ACHN (cell line): ENCODE data around the gene SYNE1.
"Not testable (repeated sequence)": the region's sequence is repeated elsewhere in the genome, so short reads cannot be mapped to it uniquely, and the experiment has no call there.

Source experiments
- DNase-seq: peaks from one replicate; pipeline ENCODE4 v3.0.0-alpha.2; 2015
- in situ Hi-C: cut with HindIII; loops from 2 replicates; pipeline ENCODE4 v1.10.0; 2017; ENCODE audit warnings: low sequenced_read_pairs, low pct_ligation_motif_present, low pct_unique_long_range_greater_than_20kb

SYNE1 gene

GRCh38 chr6:152631376-152631775 lies 5.8 kb downstream of the SYNE1 start:
- DNase-seq, result no peak

GRCh38 chr6:152630832-152631231 lies 6.3 kb downstream of the SYNE1 start:
- in situ Hi-C loops, result no loop called here

More at GRCh38 chr6:152631376-152631775, 5.8 kb downstream of the SYNE1 start:
- in situ Hi-C loops, result no loop called here

DNA sequence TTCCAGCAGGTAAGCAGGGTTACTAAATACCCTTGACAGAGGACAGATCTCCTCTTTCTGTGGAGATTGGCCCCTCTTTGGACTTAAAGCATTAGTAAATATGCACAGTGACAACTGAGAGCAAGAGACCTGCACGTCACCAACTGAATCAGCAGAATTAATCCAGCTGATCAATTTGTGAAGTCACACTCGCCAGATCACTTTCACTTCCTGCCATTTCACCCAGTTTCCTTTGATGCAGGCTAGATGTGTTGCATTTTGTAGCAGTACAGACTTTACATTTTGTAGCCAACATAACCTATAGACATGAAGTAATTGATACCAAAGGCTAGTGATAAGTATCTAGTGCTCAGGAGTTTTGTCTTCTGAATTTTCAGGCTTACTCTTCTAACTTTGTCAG lies 11.9 kb downstream of the SYNE1 start:
- DNase-seq, result no peak
- in situ Hi-C loops, result no loop called here

More at GRCh38 chr6:152630832-152631231, 6.3 kb downstream of the SYNE1 start:
- DNase-seq, result no peak

DNA sequence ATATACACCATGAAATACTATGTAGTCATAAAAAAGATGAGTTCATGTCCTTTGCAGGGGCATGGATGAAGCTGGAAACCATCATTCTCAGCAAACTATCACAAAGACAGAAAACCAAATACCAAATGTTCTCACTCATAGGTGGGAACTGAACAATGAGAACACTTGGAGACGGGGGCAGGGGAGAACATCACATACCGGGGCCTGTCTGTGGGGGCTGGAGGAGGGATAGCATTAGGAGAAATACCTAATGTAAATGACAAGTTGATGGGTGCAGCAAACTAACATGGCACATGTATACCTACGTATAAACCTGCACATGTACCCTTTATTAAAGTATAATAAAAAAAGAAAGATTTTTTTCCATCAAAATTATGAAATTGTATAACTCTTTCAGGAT lies 22.4 kb downstream of the SYNE1 start:
- in situ Hi-C loops, DNase-seq: not testable (repeated sequence)

DNA sequence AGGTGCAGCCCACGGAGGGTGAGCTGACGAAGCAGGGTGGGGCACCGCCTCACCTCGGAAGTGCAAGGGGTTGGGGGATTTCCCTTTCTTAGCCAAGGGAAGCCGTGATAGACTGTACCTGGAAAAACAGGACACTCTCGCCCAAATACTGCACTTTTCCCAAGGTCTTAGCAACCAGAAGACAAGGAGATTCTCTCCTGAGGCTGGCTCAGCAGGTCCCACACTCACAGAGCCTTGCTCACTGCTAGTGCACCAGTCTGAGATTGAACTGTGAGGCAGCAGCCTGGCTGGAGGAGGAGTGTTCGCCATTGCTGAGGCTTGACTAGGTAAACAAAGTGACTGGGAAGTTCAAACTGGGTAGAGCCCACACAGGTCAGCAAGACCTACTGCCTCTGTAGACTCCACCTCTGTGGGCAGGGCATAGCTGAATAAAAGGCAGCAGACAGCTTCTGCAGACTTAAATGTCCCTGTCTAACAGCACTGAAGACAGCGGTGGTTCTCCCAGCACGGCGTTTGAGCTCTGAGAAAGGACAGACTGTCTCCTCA lies 28.0 kb downstream of the SYNE1 start:
- in situ Hi-C loops, result no loop called here
- DNase-seq, result no peak

GRCh38 chr6:152605941-152606340 lies 31.2 kb downstream of the SYNE1 start:
- in situ Hi-C loops, result no loop called here

GRCh38 chr6:152605342-152605741 lies 31.8 kb downstream of the SYNE1 start:
- no peak for DNase-seq
- in situ Hi-C loops, result no loop called here

More at GRCh38 chr6:152605941-152606340, 31.2 kb downstream of the SYNE1 start:
- DNase-seq, result no peak

DNA sequence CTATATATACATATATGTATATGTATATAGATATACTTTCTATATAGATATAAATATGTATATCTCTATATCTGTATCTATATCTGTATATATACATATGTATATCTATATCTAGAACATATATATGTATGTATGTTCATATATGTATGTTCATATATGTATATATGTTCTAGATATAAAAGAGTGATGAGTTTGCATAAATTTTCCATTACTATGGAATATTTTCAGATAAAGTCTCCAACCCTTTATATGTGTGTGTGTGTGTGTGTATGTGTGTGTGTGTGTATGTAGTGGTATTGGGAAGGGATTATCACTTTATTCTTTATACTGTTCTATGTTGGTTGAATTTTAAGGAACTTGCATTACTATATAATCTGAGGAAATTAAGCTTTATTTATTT lies 33.3 kb downstream of the SYNE1 start:
- in situ Hi-C loops, result no loop called here
- no peak for DNase-seq

- in situ Hi-C loops, result no loop called here
- DNase-seq, result no peak
These were observed 37.1 kb downstream of the SYNE1 start for GRCh38 chr6:152600022-152600421.

DNA sequence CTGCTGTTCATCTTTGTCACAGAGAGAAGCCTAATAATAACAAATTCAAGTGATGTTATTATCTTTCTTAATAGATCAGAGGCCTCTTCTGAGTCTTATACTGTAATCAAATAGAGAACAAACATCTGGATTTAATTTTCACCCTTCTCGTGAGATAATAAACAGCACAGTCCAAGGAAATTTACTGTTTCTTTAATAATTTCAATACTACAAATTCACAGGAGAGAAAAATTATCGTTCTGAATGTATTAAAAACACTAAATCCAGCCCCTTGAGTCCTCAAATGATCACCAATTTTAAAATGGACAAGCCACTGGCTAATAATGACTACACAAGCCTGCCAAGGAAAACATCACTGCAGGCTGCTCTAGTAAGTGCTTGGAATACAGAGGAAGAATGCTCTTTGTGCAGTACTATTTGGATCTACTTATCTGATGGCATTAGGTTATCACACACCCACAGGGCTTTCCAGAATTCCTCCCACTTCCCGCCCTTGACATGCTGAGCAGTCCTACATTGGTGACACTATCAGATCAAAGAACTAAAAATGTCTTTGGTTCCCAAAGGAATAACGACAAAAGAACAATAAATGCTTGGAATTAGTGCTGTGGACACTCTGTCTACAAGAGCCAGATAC lies 38.1 kb downstream of the SYNE1 start:
- DNase-seq, result no peak
- in situ Hi-C loops, result no loop called here

DNA sequence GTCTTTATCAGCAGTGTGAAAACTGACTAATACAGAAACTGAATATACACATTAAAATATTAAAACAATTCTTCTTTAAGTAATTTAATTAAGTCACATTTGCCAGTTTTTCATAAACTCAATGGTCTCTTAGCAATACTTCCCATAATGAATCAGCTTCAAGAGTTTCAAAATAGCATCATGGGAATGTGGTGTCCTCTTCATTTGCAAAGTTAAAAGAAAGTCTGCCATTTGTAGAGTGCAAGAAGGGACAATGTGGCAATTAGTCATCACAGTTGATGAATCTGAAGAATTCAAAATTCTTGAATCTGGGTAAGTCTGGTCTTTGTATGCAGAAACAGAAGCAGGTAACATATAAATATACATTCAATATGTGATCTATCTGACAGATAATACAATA lies 38.7 kb downstream of the SYNE1 start:
- no peak for DNase-seq

DNA sequence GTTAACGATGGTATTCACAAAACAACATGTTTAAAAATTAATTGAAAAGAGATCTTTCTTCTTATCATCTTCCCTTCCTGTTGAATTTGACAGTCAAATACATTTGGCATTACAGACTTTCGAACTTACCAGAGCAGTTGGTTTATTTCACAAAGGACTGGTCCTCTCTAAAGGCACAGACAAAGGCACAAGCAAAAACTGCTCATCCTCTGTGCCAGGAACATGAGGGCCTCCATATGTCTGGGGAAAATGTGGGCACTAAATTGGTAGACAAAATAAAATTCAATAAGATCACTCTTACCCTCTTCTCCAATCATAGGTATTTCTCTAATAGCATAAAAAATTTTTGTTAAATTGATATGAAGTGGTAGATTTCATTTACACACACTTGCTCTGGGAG lies 40.4 kb downstream of the SYNE1 start:
- in situ Hi-C loops, result no loop called here
- no peak for DNase-seq

More for the DNA sequence above, 38.7 kb downstream of the SYNE1 start:
- in situ Hi-C loops, result no loop called here

GRCh38 chr6:152595499-152595898 lies 41.7 kb downstream of the SYNE1 start:
- in situ Hi-C loops, result no loop called here
- no peak for DNase-seq

DNA sequence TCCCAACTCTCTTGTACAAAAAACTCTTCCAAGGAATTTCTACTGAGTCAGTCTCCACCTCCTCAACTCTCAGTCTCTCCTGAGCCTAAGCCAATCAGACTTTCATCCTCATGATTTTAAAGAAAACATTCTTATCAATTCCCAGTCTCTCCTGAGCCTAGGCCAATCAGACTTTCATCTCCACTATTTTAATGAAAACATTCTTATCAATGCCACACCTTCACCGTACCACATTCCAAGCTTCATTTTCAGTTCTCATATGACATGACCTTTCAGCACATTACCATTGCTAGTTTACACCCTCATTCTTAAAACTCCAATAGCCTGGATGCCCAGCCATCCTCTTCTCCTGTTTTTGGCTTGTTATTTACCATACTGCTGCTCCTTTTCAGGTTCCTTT lies 42.5 kb downstream of the SYNE1 start:
- in situ Hi-C loops, result no loop called here
- DNase-seq, result no peak

DNA sequence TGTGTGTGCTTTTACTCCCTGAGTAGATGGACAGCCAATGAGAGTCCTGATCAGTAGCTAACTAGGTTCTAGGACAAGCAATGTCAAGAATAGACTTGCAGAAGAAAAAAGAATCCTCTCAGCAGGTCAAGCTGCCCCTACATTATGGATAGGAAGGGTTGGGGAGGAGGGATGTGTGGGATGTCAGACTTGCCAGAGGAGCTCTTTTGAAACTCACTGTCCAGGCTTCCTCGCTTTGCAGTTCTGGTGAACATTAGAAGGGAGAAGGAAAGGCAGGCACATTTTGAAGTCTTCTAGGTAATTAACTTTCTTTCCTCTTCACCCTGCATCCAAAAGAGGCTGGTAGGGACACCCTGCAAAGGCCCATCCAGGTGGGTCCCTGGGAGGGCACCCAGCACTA lies 48.7 kb downstream of the SYNE1 start:
- no peak for DNase-seq
- in situ Hi-C loops, result no loop called here

GRCh38 chr6:152587473-152587872 lies 49.7 kb downstream of the SYNE1 start:
- DNase-seq, result no peak
- in situ Hi-C loops, result no loop called here

- in situ Hi-C loops, result no loop called here
These were observed 51.9 kb downstream of the SYNE1 start for GRCh38 chr6:152585236-152585635.

DNA sequence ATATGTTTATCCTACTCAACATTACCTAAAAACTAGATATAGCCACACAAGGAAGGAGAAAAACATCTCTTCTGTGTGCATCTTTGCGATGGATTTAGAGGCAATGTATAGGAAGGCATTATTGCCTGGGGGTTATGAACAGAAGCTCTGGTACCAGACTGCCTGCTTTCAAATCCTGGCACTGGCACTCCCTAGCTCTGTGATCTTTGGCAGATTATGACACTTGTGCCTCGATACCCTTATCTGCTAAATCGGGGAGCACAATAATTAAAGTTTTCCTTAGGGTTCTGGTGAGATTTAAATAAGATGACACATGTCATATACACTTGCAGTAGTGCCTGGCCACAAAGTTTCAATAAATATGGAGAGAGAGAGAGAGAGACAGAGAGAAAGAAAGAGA lies 53.3 kb downstream of the SYNE1 start:
- in situ Hi-C loops, result no loop called here
- no peak for DNase-seq

More at GRCh38 chr6:152585236-152585635, 51.9 kb downstream of the SYNE1 start:
- DNase-seq, result no peak

DNA sequence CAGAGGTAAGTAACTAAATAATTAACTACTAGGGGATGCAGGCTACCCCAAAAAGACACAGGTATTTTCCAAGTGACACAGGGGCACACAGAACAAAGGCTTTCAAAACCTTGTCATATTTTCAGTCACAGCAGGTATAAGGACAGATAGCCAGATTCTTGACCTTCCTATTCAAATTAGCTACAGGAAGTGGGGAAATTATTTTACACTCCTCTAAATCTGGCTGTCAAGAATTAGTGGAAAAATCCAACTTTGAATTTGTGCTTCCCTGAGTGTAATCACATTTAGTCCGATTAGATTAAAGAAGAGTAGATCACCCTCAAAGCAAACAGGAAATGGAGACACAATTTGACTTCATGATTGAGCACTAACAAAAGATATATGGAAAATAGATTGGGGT lies 60.6 kb downstream of the SYNE1 start:
- in situ Hi-C loops, result no loop called here
- no peak for DNase-seq

- DNase-seq, result no peak
- in situ Hi-C loops, result no loop called here
These were observed 61.5 kb downstream of the SYNE1 start for GRCh38 chr6:152575621-152576150.
